HUES6 (cell line): ENCODE measurements around the gene SEMA4F.
A peak's percentile ranks its signal among the peaks of the same experiment; 100 is the strongest.

ENCODE experiments used
- H3K27ac ChIP-seq: 2 replicates; pipeline ENCODE4 v1.7.0; 2013; ENCODE audit warnings: low read depth, mild to moderate bottlenecking, low read length, inconsistent platforms
- H3K27me3 ChIP-seq: 2 replicates; pipeline ENCODE4 v1.6.1; 2013; ENCODE audit warnings: low read length; ENCODE audit not compliant: control insufficient read depth, insufficient read depth
- H3K36me3 ChIP-seq: 2 replicates; pipeline ENCODE4 v1.6.1; 2013; ENCODE audit warnings: low read length; ENCODE audit not compliant: control insufficient read depth, insufficient read depth
- H3K4me1 ChIP-seq: 2 replicates; pipeline ENCODE4 v1.6.1; 2013; ENCODE audit warnings: low read length; ENCODE audit not compliant: control insufficient read depth, insufficient read depth
- H3K4me3 ChIP-seq: 2 replicates; pipeline ENCODE4 v1.5.1; 2013; ENCODE audit warnings: low read depth, low read length
- H3K9ac ChIP-seq: one replicate; pipeline ENCODE4 v1.6.1; 2013; ENCODE audit warnings: mild to moderate bottlenecking, low read length
- H3K9me3 ChIP-seq: 2 replicates; pipeline ENCODE4 v1.6.1; 2013; ENCODE audit warnings: low read depth, low read length; ENCODE audit not compliant: control insufficient read depth, insufficient read depth

Gene SEMA4F

GRCh38 chr2:74632209-74632938, 21.7 kb upstream of the SEMA4F start:
- Histone ChIP-seq H3K4me3 (no peak overlapping the region), H3K4me1 (peaks cover 17% of the 10 kb centered on the region), H3K9me3 (no peaks in the 10 kb centered on the region), H3K9ac (no peak overlapping the region), H3K36me3 (no peaks in the 10 kb centered on the region), H3K27me3 (no peaks in the 10 kb centered on the region), H3K27ac (no peak overlapping the region; the same call in 1 of the 2 replicates)

DNA sequence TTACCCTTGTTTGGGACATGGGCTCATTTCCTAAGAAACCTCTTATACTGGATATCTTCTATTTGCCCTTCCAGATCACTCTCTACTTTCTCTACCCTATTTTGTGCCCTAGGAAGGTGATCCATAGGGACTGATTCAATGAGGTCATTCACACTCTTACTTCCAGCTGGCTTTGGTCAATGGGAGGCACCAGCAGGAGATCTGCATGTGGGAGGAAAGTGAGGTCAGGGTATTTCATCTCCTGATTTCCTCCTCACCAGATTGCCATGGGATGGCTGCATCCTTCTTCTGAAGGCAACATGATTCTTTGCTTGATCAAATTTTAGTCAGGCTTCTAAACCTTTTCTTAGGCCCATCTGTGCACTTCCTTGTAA, 21.1 kb upstream of the SEMA4F start:
- Histone ChIP-seq H3K36me3 (no peaks in the 10 kb centered on the region), H3K27me3 (no peaks in the 10 kb centered on the region), H3K4me1 (peaks cover 17% of the 10 kb centered on the region), H3K9me3 (no peaks in the 10 kb centered on the region), H3K9ac (no peak overlapping the region), H3K27ac (no peak overlapping the region; the same call in 1 of the 2 replicates), H3K4me3 (no peak overlapping the region)

DNA sequence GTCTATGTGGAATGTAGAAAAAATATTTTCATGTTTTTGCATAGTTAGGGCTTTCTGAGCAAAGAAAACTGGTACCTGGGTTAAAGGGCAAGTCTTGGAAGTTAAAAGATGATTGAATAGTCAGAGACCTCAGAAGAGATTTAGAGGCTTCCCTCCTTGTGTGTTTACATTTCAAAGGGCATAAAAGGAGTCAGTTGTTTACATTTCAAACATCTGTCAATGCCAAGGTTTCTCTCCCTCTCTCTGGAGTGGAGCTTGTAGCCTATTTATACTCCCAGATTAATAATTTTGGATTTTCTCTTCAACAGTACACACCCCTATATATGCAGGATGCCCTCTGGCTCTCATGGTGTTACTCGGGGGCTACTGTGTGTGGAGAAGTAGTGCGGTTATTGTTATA, 14.5 kb upstream of the SEMA4F start:
- H3K27ac ChIP-seq = no peak overlapping the region
- H3K9me3 ChIP-seq = no peaks in the 10 kb centered on the region
- peaks cover 9% of the 10 kb centered on the region; the same call in 1 of the 2 replicates for H3K4me1 ChIP-seq
- H3K36me3 ChIP-seq = no peaks in the 10 kb centered on the region
- no peak overlapping the region for H3K4me3 ChIP-seq
- H3K27me3 ChIP-seq = no peaks in the 10 kb centered on the region
- H3K9ac ChIP-seq = no peak overlapping the region

- Histone ChIP-seq H3K27ac (no peak overlapping the region), H3K9me3 (no peaks in the 10 kb centered on the region), H3K9ac (no peak overlapping the region), H3K27me3 (peaks cover 14% of the 10 kb centered on the region), H3K4me3 (no peak overlapping the region), H3K4me1 (peaks cover 2% of the 10 kb centered on the region; the same call in 1 of the 2 replicates), H3K36me3 (no peaks in the 10 kb centered on the region)
Measured at GRCh38 chr2:74645344-74645743, 8.7 kb upstream of the SEMA4F start.

- no peaks in the 10 kb centered on the region for H3K36me3 ChIP-seq
- no peaks in the 10 kb centered on the region for H3K9me3 ChIP-seq
- no peak overlapping the region for H3K4me3 ChIP-seq
- no peak overlapping the region for H3K27ac ChIP-seq
- peaks cover 2% of the 10 kb centered on the region; the same call in 1 of the 2 replicates for H3K4me1 ChIP-seq
- H3K27me3 ChIP-seq = peaks cover 17% of the 10 kb centered on the region
- H3K9ac ChIP-seq = no peak overlapping the region
Measured at GRCh38 chr2:74646201-74646600, 7.8 kb upstream of the SEMA4F start.

DNA sequence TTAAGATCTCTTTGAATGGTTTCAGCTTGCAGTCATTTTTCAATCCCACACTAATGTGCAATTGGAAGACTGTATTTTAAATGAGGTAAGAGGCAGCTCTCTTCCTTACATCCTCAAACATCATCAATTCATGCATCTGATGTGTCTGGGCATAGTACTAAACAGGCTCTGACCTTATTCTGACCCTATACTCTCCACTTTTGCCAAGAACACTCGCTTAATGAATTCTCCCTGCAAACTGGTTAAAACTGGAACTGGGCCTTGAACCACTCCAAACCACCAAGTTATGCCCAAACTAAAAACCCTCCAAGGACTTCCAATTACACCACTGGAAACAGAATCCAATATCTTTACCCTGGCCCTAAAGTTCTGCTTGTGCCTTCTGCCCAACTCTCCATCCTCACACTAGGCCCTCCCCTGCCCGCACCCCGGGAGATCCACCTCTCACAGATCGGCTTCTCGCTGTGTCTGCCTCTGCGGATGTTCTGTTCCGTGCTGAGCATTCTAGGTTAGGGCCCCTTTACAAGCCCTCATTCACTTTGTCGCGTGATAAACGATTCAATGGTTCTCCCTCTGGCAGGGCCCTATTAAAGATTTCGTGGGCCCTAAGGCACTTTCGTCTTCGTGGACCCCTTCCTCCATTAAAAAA, 7.1 kb upstream of the SEMA4F start:
- Histone ChIP-seq H3K27ac (no peak overlapping the region), H3K36me3 (no peaks in the 10 kb centered on the region), H3K4me3 (no peak overlapping the region), H3K9me3 (no peaks in the 10 kb centered on the region), H3K4me1 (peaks cover 2% of the 10 kb centered on the region; the same call in 1 of the 2 replicates), H3K9ac (no peak overlapping the region), H3K27me3 (peaks cover 17% of the 10 kb centered on the region)

- Histone ChIP-seq H3K9me3 (no peaks in the 10 kb centered on the region), H3K27me3 (peaks cover 17% of the 10 kb centered on the region), H3K36me3 (no peaks in the 10 kb centered on the region), H3K27ac (no peak within 1 kb of the TSS), H3K4me3 (peak within 1 kb of the TSS; percentile 74), H3K9ac (peak within 1 kb of the TSS; percentile 41), H3K4me1 (peaks cover 2% of the 10 kb centered on the region; the same call in 1 of the 2 replicates)
Measured at GRCh38 chr2:74648009-74648443, 6.0 kb upstream of the SEMA4F start, which contains the start of gene M1AP. TSS of gene M1AP (minus strand) at chr2:74648330. CDS start at chr2:74640275, 8,055 bp downstream.

GRCh38 chr2:74653589-74653984, 460 bp upstream of the SEMA4F start:
- H3K36me3 ChIP-seq = no peaks in the 10 kb centered on the region
- H3K27me3 ChIP-seq = peaks cover 29% of the 10 kb centered on the region
- H3K4me3 ChIP-seq = peak overlapping the region; percentile 79
- no peaks in the 10 kb centered on the region for H3K9me3 ChIP-seq
- no peak overlapping the region for H3K9ac ChIP-seq
- no peak overlapping the region for H3K27ac ChIP-seq
- H3K4me1 ChIP-seq = peaks cover 2% of the 10 kb centered on the region; the same call in 1 of the 2 replicates

DNA sequence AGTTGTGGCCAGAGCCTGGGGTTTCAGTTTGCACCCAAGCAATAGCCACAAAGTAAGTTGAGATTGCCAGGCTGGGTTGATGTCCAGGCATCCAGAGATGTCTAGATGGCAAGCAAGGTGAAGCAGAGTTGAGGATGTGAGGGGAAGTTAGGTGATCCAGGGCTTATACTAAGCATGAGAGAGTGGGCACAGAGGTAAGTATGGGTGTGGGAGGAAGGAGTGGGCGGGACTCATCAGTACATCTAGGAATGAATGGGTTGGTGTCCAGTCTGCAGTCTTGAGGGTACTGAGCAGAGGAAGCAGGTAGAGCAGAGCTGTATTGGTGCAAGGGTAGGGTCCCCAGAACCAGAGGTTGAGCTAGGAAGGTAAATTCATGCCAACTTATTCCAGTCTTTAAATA, 1.5 kb downstream of the SEMA4F start:
- no peak overlapping the region for H3K4me3 ChIP-seq
- no peaks in the 10 kb centered on the region for H3K9me3 ChIP-seq
- no peaks in the 10 kb centered on the region for H3K36me3 ChIP-seq
- no peak overlapping the region for H3K27ac ChIP-seq
- H3K9ac ChIP-seq = no peak overlapping the region
- peaks cover 2% of the 10 kb centered on the region; the same call in 1 of the 2 replicates for H3K4me1 ChIP-seq
- peaks cover 22% of the 10 kb centered on the region for H3K27me3 ChIP-seq

DNA sequence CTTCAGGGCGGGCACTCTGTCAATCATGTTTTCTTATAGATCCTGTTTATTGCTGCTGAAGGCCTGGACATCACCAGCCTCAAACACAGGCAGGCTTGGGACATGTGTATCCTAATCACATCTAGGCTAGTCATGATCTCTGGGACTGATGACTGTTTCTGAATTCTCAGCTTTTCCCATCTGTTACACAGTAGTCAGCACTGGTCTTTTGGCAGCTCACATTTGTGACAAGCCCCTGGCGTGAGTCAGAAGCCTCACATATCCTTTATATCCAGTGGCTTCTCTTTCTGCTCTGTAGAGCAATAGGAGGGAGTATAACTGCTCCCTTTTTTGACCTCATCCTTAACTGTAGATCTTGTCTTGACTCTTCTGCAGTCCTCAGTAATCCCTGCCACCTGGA, 4.5 kb downstream of the SEMA4F start:
- Histone ChIP-seq H3K4me1 (peaks cover 2% of the 10 kb centered on the region; the same call in 1 of the 2 replicates), H3K9ac (no peak overlapping the region), H3K27me3 (peaks cover 21% of the 10 kb centered on the region), H3K36me3 (no peaks in the 10 kb centered on the region), H3K27ac (no peak overlapping the region), H3K4me3 (no peak overlapping the region), H3K9me3 (no peaks in the 10 kb centered on the region)

GRCh38 chr2:74659462-74659861, 5.4 kb downstream of the SEMA4F start:
- H3K9ac ChIP-seq = no peak overlapping the region
- peaks cover 18% of the 10 kb centered on the region for H3K27me3 ChIP-seq
- H3K36me3 ChIP-seq = no peaks in the 10 kb centered on the region
- H3K4me3 ChIP-seq = no peak overlapping the region
- peaks cover 2% of the 10 kb centered on the region; the same call in 1 of the 2 replicates for H3K4me1 ChIP-seq
- H3K27ac ChIP-seq = no peak overlapping the region
- no peaks in the 10 kb centered on the region for H3K9me3 ChIP-seq
